Heart left ventricle (tissue), 16 donors: Measurements from ENCODE around the gene DIP2C. TPM values are rescaled to one million over a fixed set of nuclear protein-coding genes. Genes with fewer than 3 reads are reported as not detected.

Experiments used
- ATAC-seq, 4 donors: fragments of 200-7000 bp; cut with Tn5 transposase; one replicate each; pipeline ENCODE4 v1.9.1; 2020 to 2022; ENCODE audit warnings: moderate library complexity in 4 of 4, mild to moderate bottlenecking in 3 of 4, moderate number of reproducible peaks in 1 of 4
- DNase-seq, 5 donors: peaks; one replicate each; pipeline ENCODE4 v3.0.0-alpha.2; 2020
- H3K27ac ChIP-seq, 12 donors: fragments of 200-600 bp; sonication (generic) in 4 of 12; one replicate each; pipeline versions ENCODE4 v1.5.0 to v1.8.0; 2016 to 2022; ENCODE audit warnings: mild to moderate bottlenecking in 2 of 12
- H3K27me3 ChIP-seq, 9 donors: fragments of 200-600 bp; sonication (generic) in 2 of 9; one replicate each; pipeline versions ENCODE4 v1.5.1 to v1.8.0; 2016 to 2022; ENCODE audit warnings: mild to moderate bottlenecking in 3 of 9
- H3K36me3 ChIP-seq, 9 donors: fragments of 200-600 bp; sonication (generic) in 2 of 9; one replicate each; pipeline versions ENCODE4 v1.5.0 to v1.8.0; 2018 to 2022; ENCODE audit warnings: mild to moderate bottlenecking in 2 of 9
- H3K4me1 ChIP-seq, 12 donors: fragments of 200-600 bp; sonication (generic) in 4 of 12; one replicate each; pipeline versions ENCODE4 v1.5.0 to v1.8.0; 2016 to 2022; ENCODE audit warnings: mild to moderate bottlenecking in 3 of 12
- H3K4me3 ChIP-seq, 12 donors: fragments of 200-600 bp; sonication (generic) in 4 of 12; one replicate each; pipeline versions ENCODE4 v1.5.0 to v1.8.0; 2017 to 2022; ENCODE audit warnings: mild to moderate bottlenecking in 9 of 12, moderate library complexity in 4 of 12
- H3K9me3 ChIP-seq, 12 donors: fragments of 200-600 bp; sonication (generic) in 4 of 12; one replicate each; pipeline versions ENCODE4 v1.5.0 to v1.8.0; 2016 to 2022; ENCODE audit warnings: mild to moderate bottlenecking in 1 of 12
- CTCF ChIP-seq, 12 donors: fragments of 200-600 bp; sonication (generic) in 4 of 12; IDR thresholded peaks; one replicate each; pipeline versions ENCODE4 v1.5.0 to v1.8.0; 2018 to 2022; ENCODE audit warnings: antibody characterized with exemption in 12 of 12, mild to moderate bottlenecking in 5 of 12
- POLR2A ChIP-seq, 2 donors: fragments of 450-650 bp; IDR thresholded peaks; one replicate each; pipeline ENCODE4 v1.6.1; 2017; ENCODE audit warnings: antibody characterized with exemption in 2 of 2, mild to moderate bottlenecking in 2 of 2, moderate library complexity in 2 of 2
- WGBS, 4 donors: extraction: QIAGEN DNeasy Blood & Tissue Kit in 2 of 4; methylation state at CpG; one replicate each; pipeline versions ENCODE4 v1.1.5 to v1.1.7; 2013 to 2018; 5-methylcytosine and 5-hydroxymethylcytosine counted together
- intact Hi-C, 10 donors: fragments of 100-400 bp; cut with DNase I; formaldehyde crosslinking; loops; one replicate each; pipeline versions ENCODE4 v1.11.1 to v1.14.2; 2022
- polyA plus RNA-seq, 2 donors: library from polyadenylated mRNA; stranded (reverse); fragments of 200-250 nt; gene quantifications; one replicate each; pipeline ENCODE4 v1.2.3, GENCODE V29; 2013
- total RNA-seq, 9 donors: library from RNA; depleted of rRNA in 2 of 9; stranded (reverse); fragments of >200 nt in 2 of 9; fragmentation: NEBNext Ultra II Directional in 3 of 9; extraction: Animal tissue kit (Norgen Biotek cat#: 25700) in 3 of 9; gene quantifications; one replicate each; pipeline versions ENCODE4 v1.1.0 to v1.2.4, GENCODE V29; 2016 to 2023
- donor health status: ischemic (EF 13 %, LVEDD 7.1; RV severe dilation, severe dysfunction).
- donor health status: healthy with polysubstance abuse.
- donor health status: DM: no; HTN: yes; CAD: no.
- donor health status: DM: no; HTN: no; CAD: no.
- donor health status: ischemic (EF 25% LVEDD 6.9; RV normal size, moderate dysfunction).
- donor health status: ischemic (EF 25% LVEDD 5.7; RV mildly dilated, moderate dysfunction).
- donor health status: healthy.
- donor health status: DM: yes; HTN: yes; CAD: no.
- donor health status: ischemic (EF 35%, LVEDD 5.7; RV mildly dilated, moderate dysfunction).
- donor health status: nonischemic (EF 11% LVEDD 7.7; RV severe dilation, severe dysfunction).
- donor health status: DM: yes; HTN: yes; CAD: no.
- donor health status: PGD.
- donor health status: ischemic (EF 29% LVEDD 5.4; RV normal size, mild dysfunction).
- donor health status: nonischemic (EF 23%, LVEDD 6.1; RV moderate dilation, normal function).

The DIP2C gene
- total and polyA plus RNA-seq, 11 donors: 7.4 to 43.1 (median 28.5) TPM

GRCh38 chr10:625751-626711 lies 63.4 kb downstream of the DIP2C start:
- intact Hi-C loops: loop anchor here in 4 of 10 donors (2.0 to 10.0 kb wide), 3 partner anchors 59 to 63 kb away; partner anchors contain the start of gene DIP2C (in 4 of the 4)
- Histone ChIP-seq H3K4me3 (peak overlapping the region in 8 of 12 donors; percentile 24 to 43 (median 36)), H3K4me1 (peaks cover 11 to 68% (median 31%) of the 10 kb centered on the region in 12 donors), H3K9me3 (no peaks in the 10 kb centered on the region), H3K27me3 (peaks cover 0 to 2% (median 0%) of the 10 kb centered on the region in 9 donors), H3K27ac (peak overlapping the region; percentile 77 to 95 (median 90)), H3K36me3 (peaks cover 0 to 6% (median 0%) of the 10 kb centered on the region in 9 donors)
- 86 to 89% (median 88%) methylated on average over 21 of the region's 21 CpGs for WGBS, 4 donors
- TF ChIP-seq CTCF (IDR thresholded peaks at IDR 0.05) (no peak), POLR2A (IDR thresholded peaks at IDR 0.05) (no peak)
- ATAC-seq (no peak), DNase-seq (no peak)

GRCh38 chr10:625333-625696 lies 64.2 kb downstream of the DIP2C start:
- peaks cover 0 to 6% (median 0%) of the 10 kb centered on the region in 9 donors for H3K36me3 ChIP-seq
- peaks cover 11 to 76% (median 32%) of the 10 kb centered on the region in 12 donors for H3K4me1 ChIP-seq
- TF ChIP-seq CTCF (IDR thresholded peaks at IDR 0.05) (no peak), POLR2A (IDR thresholded peaks at IDR 0.05) (no peak)
- peak overlapping the region in 10 of 12 donors; percentile 2 to 43 (median 33) for H3K4me3 ChIP-seq
- H3K9me3 ChIP-seq: no peaks in the 10 kb centered on the region
- H3K27me3 ChIP-seq: peaks cover 0 to 5% (median 0%) of the 10 kb centered on the region in 9 donors
- intact Hi-C loops: loop anchor here in 4 of 10 donors (2.0 to 10.0 kb wide), 3 partner anchors 59 to 63 kb away; partner anchors contain the start of gene DIP2C (in 4 of the 4)
- ATAC-seq: peak; percentile 79 to 86 (median 86)
- H3K27ac ChIP-seq: peak overlapping the region; percentile 77 to 95 (median 90)
- 10 to 22% (median 14%) methylated on average over 10 to 17 of the region's 17 CpGs for WGBS, 4 donors
- DNase-seq: peak; percentile 55 to 84 (median 76)

GRCh38 chr10:624605-625332 lies 64.7 kb downstream of the DIP2C start:
- Histone ChIP-seq H3K4me3 (peak overlapping the region in 10 of 12 donors; percentile 2 to 43 (median 33)), H3K4me1 (peaks cover 11 to 77% (median 36%) of the 10 kb centered on the region in 12 donors), H3K9me3 (no peaks in the 10 kb centered on the region), H3K27me3 (peaks cover 0 to 5% (median 0%) of the 10 kb centered on the region in 9 donors), H3K36me3 (peaks cover 0 to 6% (median 0%) of the 10 kb centered on the region in 9 donors), H3K27ac (peak overlapping the region; percentile 77 to 95 (median 90))
- ATAC-seq (peak; percentile 80 to 92 (median 86)), DNase-seq (peak; percentile 79 to 88 (median 83))
- TF ChIP-seq CTCF (IDR thresholded peaks at IDR 0.05) (no peak), POLR2A (IDR thresholded peaks at IDR 0.05) (no peak)
- WGBS, 4 donors: 14 to 37% (median 28%) methylated on average over 21 to 35 of the region's 35 CpGs
- intact Hi-C loops: loop anchor here in 4 of 10 donors (2.0 to 10.0 kb wide), 3 partner anchors 60 to 64 kb away; partner anchors contain the start of gene DIP2C (in 4 of the 4)
